Amniotic epithelial cell (primary cell): Measurements from ENCODE around the gene WAC.
"Not testable (repeated sequence)": the region's sequence is repeated elsewhere in the genome, so short reads cannot be mapped to it uniquely, and the experiment has no call there.

Experiments
- DNase-seq: peaks from one replicate; pipeline ENCODE4 v3.0.0-alpha.2; 2010; ENCODE audit warnings: low read depth

WAC gene

GRCh38 chr10:28566458-28567015 lies 33.6 kb downstream of the WAC start:
- DNase-seq = no peak

GRCh38 chr10:28569506-28570159 lies 36.7 kb downstream of the WAC start:
- peak; percentile 41 for DNase-seq

GRCh38 chr10:28570598-28570997 lies 37.7 kb downstream of the WAC start:
- DNase-seq = no peak

- no peak for DNase-seq
Measured at GRCh38 chr10:28571265-28571664, 38.3 kb downstream of the WAC start.

GRCh38 chr10:28574214-28574613 lies 41.3 kb downstream of the WAC start:
- not testable (repeated sequence) for DNase-seq

- DNase-seq = no peak
Measured at GRCh38 chr10:28575852-28576251, 42.9 kb downstream of the WAC start.

- DNase-seq = no peak
Measured at GRCh38 chr10:28577506-28577905, 44.6 kb downstream of the WAC start.

- DNase-seq = no peak
Measured at GRCh38 chr10:28578454-28578853, 45.5 kb downstream of the WAC start.

- DNase-seq = peak; percentile 59
Measured at GRCh38 chr10:28580825-28581224, 47.9 kb downstream of the WAC start.

GRCh38 chr10:28581916-28582315 lies 49.0 kb downstream of the WAC start:
- no peak for DNase-seq

GRCh38 chr10:28585076-28585475 lies 52.2 kb downstream of the WAC start:
- no peak for DNase-seq

GRCh38 chr10:28586176-28586575 lies 53.3 kb downstream of the WAC start:
- DNase-seq = no peak

- DNase-seq = peak; percentile 62
Measured at GRCh38 chr10:28587270-28587969, 54.5 kb downstream of the WAC start.

- DNase-seq = peak; percentile 88
Measured at GRCh38 chr10:28587970-28588290, 55.0 kb downstream of the WAC start.

GRCh38 chr10:28592953-28593352 lies 60.0 kb downstream of the WAC start:
- DNase-seq = peak; percentile 92

GRCh38 chr10:28593811-28594210 lies 60.9 kb downstream of the WAC start:
- no peak for DNase-seq

- no peak for DNase-seq
Measured at GRCh38 chr10:28594406-28594805, 61.5 kb downstream of the WAC start.

GRCh38 chr10:28595613-28596012 lies 62.7 kb downstream of the WAC start:
- peak; percentile 47 for DNase-seq

- DNase-seq = no peak
Measured at GRCh38 chr10:28600056-28600455, 67.1 kb downstream of the WAC start.

GRCh38 chr10:28601012-28601411 lies 68.1 kb downstream of the WAC start:
- no peak for DNase-seq

- no peak for DNase-seq
Measured at GRCh38 chr10:28604567-28605536, 71.9 kb downstream of the WAC start.

- DNase-seq = no peak
Measured at GRCh38 chr10:28606568-28606967, 73.7 kb downstream of the WAC start.
